ENCODE data around the gene CREBZF.
A peak's percentile ranks its signal among the peaks of the same experiment; 100 is the strongest.

The CREBZF gene, protein sequence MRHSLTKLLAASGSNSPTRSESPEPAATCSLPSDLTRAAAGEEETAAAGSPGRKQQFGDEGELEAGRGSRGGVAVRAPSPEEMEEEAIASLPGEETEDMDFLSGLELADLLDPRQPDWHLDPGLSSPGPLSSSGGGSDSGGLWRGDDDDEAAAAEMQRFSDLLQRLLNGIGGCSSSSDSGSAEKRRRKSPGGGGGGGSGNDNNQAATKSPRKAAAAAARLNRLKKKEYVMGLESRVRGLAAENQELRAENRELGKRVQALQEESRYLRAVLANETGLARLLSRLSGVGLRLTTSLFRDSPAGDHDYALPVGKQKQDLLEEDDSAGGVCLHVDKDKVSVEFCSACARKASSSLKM

DNA sequence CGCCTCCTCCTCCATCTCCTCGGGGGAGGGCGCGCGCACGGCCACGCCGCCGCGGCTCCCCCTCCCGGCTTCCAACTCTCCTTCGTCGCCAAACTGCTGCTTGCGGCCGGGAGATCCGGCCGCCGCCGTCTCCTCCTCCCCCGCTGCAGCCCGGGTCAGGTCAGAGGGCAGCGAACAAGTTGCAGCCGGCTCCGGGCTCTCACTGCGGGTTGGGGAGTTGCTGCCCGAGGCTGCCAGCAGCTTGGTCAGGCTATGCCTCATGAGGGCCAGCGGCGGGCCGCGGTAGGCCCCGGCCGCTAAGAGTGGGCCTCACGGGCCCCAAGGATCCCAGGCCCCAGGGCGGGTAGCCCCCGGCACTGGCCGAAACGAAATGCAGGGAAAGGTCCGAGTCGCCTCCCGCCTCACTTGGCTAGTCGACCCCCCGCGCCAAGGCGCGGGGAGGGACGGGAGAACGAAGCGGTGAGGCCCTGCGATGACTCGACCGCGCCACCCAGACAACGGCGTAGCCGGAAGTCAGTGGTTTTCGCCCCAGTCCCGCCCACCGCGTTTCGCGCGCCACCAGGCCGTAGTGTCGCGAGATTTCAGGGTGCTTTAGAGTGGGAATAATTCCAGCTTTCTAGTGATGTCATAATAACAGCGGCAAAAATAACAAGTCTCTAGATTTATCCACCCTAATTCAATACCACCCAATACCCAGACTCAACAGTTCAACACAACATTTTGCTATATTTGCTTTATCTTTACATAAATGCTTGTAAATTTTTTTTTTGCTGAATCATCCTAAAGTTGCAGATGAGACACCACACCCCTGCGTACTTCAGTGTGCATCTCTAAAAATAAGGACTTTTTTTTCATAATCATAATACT, at the start of gene CREBZF:
CREBZF (minus strand) TSS at position 515 of the 867 bp plus-strand sequence; CDS start at position 261, 254 bp downstream.
- DNase-seq (ENCODE audit: low spot score): peak; percentile 94

- DNase-seq (ENCODE audit: low spot score): no peak
Observed at GRCh38 chr11:85712953-85713352, 48.0 kb upstream of the CREBZF start.

DNA sequence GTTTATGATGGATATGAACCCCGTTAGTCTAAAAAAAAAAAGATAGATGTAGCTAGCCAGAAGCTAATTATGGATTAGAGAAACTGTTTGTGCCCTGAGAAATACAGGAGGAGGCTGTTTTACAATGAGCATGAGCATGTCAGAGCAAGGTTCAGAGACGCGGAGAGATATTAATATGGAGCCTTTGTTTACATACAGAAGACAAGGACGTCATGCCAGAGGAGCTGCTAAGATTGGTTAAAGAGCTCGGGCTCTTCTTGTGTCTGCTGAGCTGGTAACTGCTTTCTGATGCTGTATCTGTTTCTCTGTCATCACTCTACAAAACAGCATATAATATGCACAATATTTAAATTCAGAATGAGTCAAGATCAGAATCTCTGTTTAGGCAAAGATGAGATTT, 46.0 kb upstream of the CREBZF start:
- DNase-seq (ENCODE audit: low spot score): no peak

DNA sequence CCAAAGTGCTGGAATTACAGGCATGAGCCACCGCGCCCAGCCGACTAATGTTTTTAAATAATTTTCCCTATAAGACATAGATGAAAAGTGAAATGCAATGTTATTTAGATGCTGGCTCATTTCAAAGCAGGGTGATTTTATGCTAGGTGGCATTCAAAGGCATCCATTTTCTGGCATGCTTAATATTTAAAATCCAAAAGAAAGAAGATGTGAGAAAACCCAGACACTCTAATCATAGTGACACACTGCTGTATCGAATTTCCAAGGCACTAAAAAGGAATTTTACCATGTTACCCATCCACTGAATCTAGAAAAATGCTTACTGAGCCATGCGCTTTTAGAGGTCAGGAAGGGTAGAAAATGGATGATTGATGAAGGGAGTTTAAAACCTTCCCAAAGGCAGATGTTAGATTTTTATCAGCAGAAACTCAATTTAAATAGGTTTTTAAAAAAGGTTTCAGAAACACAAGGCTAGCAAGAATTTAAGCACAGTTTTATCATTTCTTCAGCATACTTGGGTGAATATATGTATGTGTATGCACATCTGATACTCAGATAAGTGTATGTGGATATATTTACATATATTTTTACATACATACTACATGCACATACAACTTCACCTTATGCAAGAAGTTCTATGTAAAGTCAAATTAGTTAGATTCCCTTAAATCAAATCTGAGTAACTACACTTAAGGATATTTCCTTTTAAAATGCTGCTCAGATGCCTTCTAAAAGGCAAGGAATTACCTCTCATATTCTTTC, 45.2 kb upstream of the CREBZF start:
- no peak for DNase-seq (ENCODE audit: low spot score)

DNA sequence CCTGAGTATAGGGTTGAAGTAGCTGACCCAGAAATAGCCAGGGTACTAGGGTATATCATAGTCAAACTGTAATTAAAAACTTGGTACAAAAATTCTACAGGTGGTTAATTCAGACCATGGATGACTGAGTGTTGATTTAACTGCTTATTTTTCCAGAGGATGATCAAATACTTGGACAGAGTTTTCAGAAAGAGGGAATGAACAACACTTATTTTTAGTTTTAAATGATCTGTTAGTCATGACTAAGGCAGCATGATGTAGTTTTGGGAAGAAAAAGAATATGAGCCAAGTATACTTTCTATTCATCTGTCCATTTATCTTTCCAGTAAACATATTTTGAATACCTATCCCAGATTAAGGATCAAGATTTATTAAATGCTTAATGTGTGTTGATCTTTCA, 40.9 kb upstream of the CREBZF start:
- peak; percentile 33 for DNase-seq (ENCODE audit: low spot score)

- DNase-seq (ENCODE audit: low spot score): no peak
Observed at GRCh38 chr11:85704967-85705366, 40.0 kb upstream of the CREBZF start.

DNA sequence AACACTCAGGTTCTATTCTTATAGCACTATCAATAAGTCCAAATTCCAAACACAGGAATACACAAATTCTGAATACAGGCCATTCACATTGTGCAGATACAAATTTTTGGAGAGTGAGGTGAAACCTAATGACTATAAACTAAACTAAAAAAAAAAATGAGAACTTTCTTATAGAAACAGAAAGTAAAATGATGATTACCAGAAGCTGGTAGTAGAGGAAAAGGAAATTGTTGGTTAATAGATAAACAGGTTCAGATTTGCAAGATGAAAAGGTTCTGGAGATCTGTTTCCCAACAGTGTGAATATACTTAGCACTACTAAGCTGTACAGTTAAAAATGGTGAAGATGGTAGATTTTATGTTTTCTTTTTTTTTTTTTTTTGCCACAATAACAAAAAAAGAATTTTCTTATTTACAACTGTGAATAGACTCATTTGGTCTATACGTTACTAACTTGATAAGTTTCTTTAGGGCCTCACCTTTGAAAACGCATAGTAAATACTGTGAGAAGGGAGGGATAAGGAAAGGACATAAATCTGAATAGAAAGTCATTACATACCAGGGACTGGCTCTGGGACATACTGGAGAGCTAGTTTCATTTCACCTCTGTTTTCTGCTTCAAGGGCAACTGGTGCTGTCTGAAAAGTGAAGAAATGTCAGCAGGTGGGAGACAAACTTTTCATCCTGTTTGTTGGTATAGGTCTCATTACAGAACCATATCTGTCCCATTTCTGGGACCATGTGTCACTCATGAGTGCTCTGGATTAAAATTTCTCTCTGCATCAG, 35.2 kb upstream of the CREBZF start:
- DNase-seq (ENCODE audit: low spot score): no peak

GRCh38 chr11:85698195-85698594, 33.3 kb upstream of the CREBZF start:
- no peak for DNase-seq (ENCODE audit: low spot score)

- no peak for DNase-seq (ENCODE audit: low spot score)
Observed at GRCh38 chr11:85697747-85698146, 32.8 kb upstream of the CREBZF start.

DNA sequence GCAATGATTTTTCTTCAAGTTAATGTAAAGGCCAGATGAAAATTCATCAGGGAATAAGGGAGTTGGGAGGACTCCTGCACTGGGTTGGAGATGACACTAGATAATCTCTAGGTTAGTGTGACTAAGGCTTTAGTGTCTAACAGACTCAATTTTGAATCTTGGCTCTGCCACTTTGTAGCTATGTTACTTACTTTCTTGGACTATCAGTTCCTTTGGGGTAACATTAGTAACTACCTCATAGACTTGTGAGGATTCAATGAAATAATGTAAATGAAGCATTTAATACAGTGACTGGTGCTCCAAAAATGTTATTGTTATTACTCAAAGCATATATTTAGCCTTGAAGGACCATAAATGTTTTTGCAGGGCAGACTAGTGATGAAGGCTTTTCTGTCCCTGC, 30.6 kb upstream of the CREBZF start:
- DNase-seq (ENCODE audit: low spot score): no peak

DNA sequence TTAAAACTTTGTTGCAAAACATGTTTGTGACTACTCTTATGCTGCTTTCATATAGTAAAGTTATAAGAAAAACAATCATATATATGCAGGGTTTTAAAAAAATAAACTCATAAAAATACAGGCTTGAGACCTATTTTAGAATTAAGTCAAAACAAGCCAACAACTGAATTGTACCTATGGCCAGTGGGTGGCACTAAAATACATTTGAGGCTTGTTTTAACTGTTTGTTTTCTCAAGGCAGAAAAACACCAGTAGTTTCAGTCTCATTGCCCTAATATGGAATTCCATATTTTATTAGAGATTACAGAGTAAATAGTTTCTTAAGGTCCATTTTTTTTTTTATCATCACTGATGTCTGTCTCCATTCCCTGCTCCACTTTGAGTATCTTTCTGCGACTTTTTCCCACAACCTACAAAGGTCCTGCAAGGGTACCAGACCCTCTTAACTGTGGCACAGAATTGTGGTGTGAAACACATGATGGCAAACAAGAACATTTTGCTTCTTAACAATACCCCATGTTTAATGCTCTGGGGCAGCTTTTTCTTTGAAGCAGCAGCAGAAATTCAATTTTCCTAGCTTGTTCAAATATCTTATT, 29.6 kb upstream of the CREBZF start:
- DNase-seq (ENCODE audit: low spot score): peak; percentile 52

- peak; percentile 98 for DNase-seq (ENCODE audit: low spot score)
Observed at GRCh38 chr11:85685820-85686459, 21.0 kb upstream of the CREBZF start, which contains the start of gene CCDC89. CCDC89 (minus strand) TSS chr11:85686195; CDS start chr11:85686130, 65 bp downstream.

DNA sequence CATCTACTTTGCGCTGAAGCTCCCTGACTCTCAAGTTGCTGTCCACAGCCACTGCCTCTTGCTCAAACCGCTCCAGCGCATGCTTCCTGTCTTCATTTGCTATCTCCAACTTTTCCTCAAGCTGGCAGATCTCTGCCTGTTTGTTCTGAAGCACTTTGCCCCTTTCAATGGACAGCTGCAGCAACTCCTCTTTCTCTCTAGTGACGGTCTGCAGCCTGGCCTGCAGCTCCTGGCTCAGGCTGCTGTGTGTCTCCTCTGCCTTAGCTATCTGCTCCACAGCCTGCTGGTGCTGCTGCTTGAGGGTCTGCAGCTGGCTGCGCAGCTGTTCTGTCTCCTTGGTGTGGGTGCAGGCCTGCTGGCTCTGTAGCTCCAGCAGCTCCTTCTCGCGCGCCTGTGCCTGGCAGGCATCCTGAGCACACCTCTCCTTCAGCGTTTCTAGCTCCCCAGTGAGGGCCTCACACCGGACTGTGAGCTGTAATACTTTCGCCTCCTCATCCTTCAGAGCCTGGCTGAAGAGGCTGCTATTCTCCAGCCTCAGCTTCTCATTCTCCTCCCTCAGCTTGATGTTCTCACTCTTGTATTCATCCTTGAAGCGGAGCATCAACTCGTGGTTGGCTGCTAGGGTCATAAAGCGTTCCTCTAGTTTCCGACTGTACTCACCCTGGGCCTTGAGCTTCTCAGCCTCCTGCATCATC, 20.3 kb upstream of the CREBZF start:
- DNase-seq (ENCODE audit: low spot score): peak; percentile 35

GRCh38 chr11:85682330-85683305, 17.7 kb upstream of the CREBZF start:
- DNase-seq (ENCODE audit: low spot score): no peak

DNA sequence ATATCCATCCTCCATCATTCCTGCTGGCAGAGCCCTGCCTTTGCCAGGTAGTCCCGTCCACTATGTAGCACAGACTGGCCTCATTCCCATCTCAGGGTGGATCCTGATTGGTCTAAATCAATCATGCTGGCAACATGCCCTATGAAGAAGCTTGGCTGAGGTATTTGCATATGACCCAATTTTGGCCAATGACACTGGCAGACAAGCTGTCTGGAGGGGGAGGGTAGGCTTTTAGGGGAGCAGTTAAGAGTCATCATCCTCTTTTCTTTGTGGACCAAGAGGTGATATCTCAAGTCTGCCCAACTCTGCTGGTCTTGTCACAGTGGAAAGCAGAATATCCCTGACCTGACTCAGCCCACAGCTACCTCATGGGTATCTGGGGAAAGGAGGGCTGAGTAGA, 16.0 kb upstream of the CREBZF start:
- DNase-seq (ENCODE audit: low spot score): no peak

- no peak for DNase-seq (ENCODE audit: low spot score)
Observed at GRCh38 chr11:85679576-85679975, 14.6 kb upstream of the CREBZF start.

- no peak for DNase-seq (ENCODE audit: low spot score)
Observed at GRCh38 chr11:85673393-85673792, 8.5 kb upstream of the CREBZF start.

DNA sequence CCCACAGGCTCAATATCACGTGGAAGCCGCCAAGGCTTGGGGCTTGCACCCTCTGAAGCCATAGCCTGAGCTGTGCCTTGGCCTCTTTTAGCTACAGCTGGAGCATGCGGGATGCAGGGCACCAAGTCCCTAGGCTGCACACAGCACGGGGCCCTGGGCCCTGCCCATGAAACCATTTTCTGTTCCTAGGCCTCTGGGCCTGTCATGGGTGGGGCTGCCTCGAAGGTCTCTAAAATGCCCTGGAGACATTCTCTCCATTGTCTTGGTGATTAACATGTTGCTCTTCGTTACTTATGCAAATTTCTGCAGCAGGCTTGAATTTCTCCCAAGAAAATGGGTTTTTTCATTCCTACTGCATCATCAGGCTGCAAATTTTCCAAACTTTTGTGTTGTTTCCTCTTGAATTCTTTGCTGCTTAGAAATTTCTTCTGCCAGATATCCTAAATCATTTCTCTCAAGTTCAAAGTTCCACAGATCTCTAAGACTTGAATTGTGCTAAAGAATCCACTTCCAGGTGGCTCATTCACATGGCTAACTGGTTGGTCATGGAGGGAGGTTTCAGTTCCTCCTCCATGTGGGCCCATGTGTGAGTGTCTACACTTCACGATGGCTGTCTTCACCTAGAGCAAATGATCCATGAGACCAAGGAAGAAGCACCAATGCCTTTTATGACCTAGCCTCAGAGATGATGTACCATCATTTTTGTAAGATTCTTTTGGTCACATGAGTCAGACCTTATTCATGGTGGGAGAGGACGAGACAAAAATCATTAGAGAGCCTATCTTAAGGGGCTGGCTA, 7.4 kb upstream of the CREBZF start:
- DNase-seq (ENCODE audit: low spot score): no peak
